Spleen (tissue), 11 donors: Measurements from ENCODE around the gene SEC24B. TPM values are rescaled to one million over a fixed set of nuclear protein-coding genes. Genes with fewer than 3 reads are reported as not detected.

Experiments used
- DNase-seq: peaks from one replicate; pipeline ENCODE4 v3.0.0-alpha.2; 2020
- H3K27ac ChIP-seq, 8 donors: fragments of 200-600 bp; sonication (generic) in 7 of 8; 1 replicate in 4 of 8; 2 replicates in 4 of 8; pipeline versions ENCODE4 v1.5.0 to v1.8.0; 2016 to 2021; ENCODE audit warnings: inconsistent platforms in 4 of 8, mild to moderate bottlenecking in 4 of 8, moderate library complexity in 1 of 8
- H3K27me3 ChIP-seq, 7 donors: fragments of 200-600 bp; sonication (generic) in 6 of 7; replicated peaks in 1 of 7; 1 replicate in 4 of 7; 2 replicates in 3 of 7; pipeline versions ENCODE4 v1.5.0 to v1.8.0; 2016 to 2021; ENCODE audit warnings: inconsistent platforms in 3 of 7, mild to moderate bottlenecking in 1 of 7
- H3K36me3 ChIP-seq, 6 donors: fragments of 200-600 bp; sonication (generic) in 5 of 6; 1 replicate in 4 of 6; 2 replicates in 2 of 6; pipeline versions ENCODE4 v1.5.0 to v1.8.0; 2016 to 2021; ENCODE audit warnings: inconsistent platforms in 2 of 6
- H3K4me1 ChIP-seq, 6 donors: fragments of 200-600 bp; sonication (generic) in 5 of 6; 1 replicate in 3 of 6; 2 replicates in 3 of 6; pipeline versions ENCODE4 v1.5.0 to v1.8.0; 2016 to 2021; ENCODE audit warnings: inconsistent platforms in 3 of 6
- H3K4me3 ChIP-seq, 8 donors: fragments of 200-600 bp; sonication (generic) in 7 of 8; 1 replicate in 4 of 8; 2 replicates in 4 of 8; pipeline versions ENCODE4 v1.5.0 to v1.8.0; 2016 to 2021; ENCODE audit warnings: inconsistent platforms in 4 of 8, mild to moderate bottlenecking in 4 of 8, moderate library complexity in 2 of 8
- H3K9me3 ChIP-seq, 8 donors: fragments of 200-600 bp; sonication (generic) in 7 of 8; 1 replicate in 4 of 8; 2 replicates in 4 of 8; pipeline versions ENCODE4 v1.5.0 to v1.8.0; 2016 to 2021; ENCODE audit warnings: inconsistent platforms in 4 of 8
- POLR2A ChIP-seq, 3 donors: fragments of 450-650 bp; IDR thresholded peaks; one replicate each; pipeline ENCODE4 v1.5.1; 2017; ENCODE audit warnings: antibody characterized with exemption in 3 of 3, mild to moderate bottlenecking in 1 of 3
- POLR2AphosphoS5 ChIP-seq, 3 donors: sonication (generic); formaldehyde crosslinking; IDR thresholded peaks; one replicate each; pipeline ENCODE4 v1.5.1; 2017; ENCODE audit warnings: antibody characterized with exemption in 3 of 3
- WGBS, 5 donors: extraction: QIAGEN DNeasy Blood & Tissue Kit in 3 of 5; methylation state at CpG; one replicate each; pipeline versions ENCODE4 v1.1.5 to v1.1.7; 2013 to 2018; 5-methylcytosine and 5-hydroxymethylcytosine counted together
- intact Hi-C: fragments of 100-400 bp; cut with DNase I; formaldehyde crosslinking; loops from one replicate; pipeline ENCODE4 v1.15.0; 2023; ENCODE audit warnings: low total_unique reads
- polyA plus RNA-seq, 3 donors: library from polyadenylated mRNA; stranded (reverse); fragments of 200-250 nt; gene quantifications; one replicate each; pipeline ENCODE4 v1.2.1, GENCODE V29; 2013
- total RNA-seq, 7 donors: library from RNA; depleted of rRNA in 3 of 7; stranded (reverse); fragments of >200 nt in 3 of 7; fragmentation: NEBNext Ultra II Directional in 4 of 7; extraction: Animal tissue kit (Norgen Biotek cat#: 25700) in 4 of 7; gene quantifications; one replicate each; pipeline versions ENCODE4 v1.1.0 to v1.2.1, GENCODE V29; 2016 to 2021
- TF ChIP-seq, protein P1 (sequence below), 11 experiments: fragments of 200-600 bp in 7 of 11; fragments of 450-650 bp in 4 of 11; sonication (generic) in 4 of 11; IDR thresholded peaks in 8 of 11; conservative IDR thresholded peaks in 3 of 11; 1 replicate in 7 of 11; 2 replicates in 4 of 11; pipeline versions ENCODE4 v1.4.0 to v1.8.0; 2016 to 2021; ENCODE audit warnings: antibody characterized with exemption in 11 of 11, inconsistent platforms in 4 of 11, mild to moderate bottlenecking in 1 of 11
- donor health status: healthy with polysubstance abuse.
- donor health status: DM: no; HTN: no; CAD: no; lungs with moderate emphysema.
- donor health status: DM: no; HTN: no; CAD: no.
- donor health status: Bipolar disorder and iron deficiency.
- donor health status: healthy.
- donor health status: DM: no; HTN: no; CAD: no.
- donor health status: DM: yes; HTN: yes; CAD: no.

The SEC24B gene
- total and polyA plus RNA-seq, 10 donors, result 7.1 to 42.9 (median 32.4) TPM

DNA sequence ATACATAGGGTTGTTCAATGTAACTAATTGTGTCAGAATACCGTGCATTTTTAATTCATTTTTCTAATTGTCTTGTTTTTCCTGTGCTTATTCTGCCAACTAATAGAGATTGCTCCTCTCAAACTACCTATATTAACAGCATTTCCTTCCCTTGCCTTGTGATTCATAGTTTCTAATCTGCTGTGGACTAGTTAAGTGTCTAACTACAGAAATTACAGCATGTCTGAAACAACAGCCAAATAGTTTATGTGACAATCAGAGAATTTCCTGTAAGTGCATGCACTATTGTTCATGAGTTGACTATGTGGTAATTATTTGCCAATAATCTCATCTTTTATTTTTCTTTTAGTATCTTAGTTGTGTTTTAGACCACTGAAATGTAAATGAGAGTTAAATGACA lies 4.1 kb upstream of the SEC24B start:
- no peak overlapping the region for H3K4me3 ChIP-seq
- WGBS, 5 donors, result 60 to 85% (median 73%) methylated on average over 1 of the region's 1 CpG
- DNase-seq, result no peak
- intact Hi-C loops, result loop anchor here (5.0 to 10.0 kb wide), 2 partner anchors 305 to 393 kb away; partner anchors contain the start of gene PLA2G12A
- H3K9me3 ChIP-seq, result no peaks in the 10 kb centered on the region
- H3K27ac ChIP-seq, result no peak overlapping the region
- H3K27me3 ChIP-seq, result no peaks in the 10 kb centered on the region
- TF ChIP-seq, protein P1, sequence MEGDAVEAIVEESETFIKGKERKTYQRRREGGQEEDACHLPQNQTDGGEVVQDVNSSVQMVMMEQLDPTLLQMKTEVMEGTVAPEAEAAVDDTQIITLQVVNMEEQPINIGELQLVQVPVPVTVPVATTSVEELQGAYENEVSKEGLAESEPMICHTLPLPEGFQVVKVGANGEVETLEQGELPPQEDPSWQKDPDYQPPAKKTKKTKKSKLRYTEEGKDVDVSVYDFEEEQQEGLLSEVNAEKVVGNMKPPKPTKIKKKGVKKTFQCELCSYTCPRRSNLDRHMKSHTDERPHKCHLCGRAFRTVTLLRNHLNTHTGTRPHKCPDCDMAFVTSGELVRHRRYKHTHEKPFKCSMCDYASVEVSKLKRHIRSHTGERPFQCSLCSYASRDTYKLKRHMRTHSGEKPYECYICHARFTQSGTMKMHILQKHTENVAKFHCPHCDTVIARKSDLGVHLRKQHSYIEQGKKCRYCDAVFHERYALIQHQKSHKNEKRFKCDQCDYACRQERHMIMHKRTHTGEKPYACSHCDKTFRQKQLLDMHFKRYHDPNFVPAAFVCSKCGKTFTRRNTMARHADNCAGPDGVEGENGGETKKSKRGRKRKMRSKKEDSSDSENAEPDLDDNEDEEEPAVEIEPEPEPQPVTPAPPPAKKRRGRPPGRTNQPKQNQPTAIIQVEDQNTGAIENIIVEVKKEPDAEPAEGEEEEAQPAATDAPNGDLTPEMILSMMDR (IDR thresholded peaks at IDR 0.05 in 8 of 11, conservative IDR thresholded peaks at IDR 0.05 in 3 of 11), result no peak
- TF ChIP-seq POLR2A (IDR thresholded peaks at IDR 0.05) (no peak), POLR2AphosphoS5 (IDR thresholded peaks at IDR 0.05) (no peak)
- peaks cover 6 to 19% (median 15%) of the 10 kb centered on the region in 6 donors for H3K4me1 ChIP-seq
- H3K36me3 ChIP-seq, result peaks cover 0 to 4% (median 0%) of the 10 kb centered on the region in 6 donors

DNA sequence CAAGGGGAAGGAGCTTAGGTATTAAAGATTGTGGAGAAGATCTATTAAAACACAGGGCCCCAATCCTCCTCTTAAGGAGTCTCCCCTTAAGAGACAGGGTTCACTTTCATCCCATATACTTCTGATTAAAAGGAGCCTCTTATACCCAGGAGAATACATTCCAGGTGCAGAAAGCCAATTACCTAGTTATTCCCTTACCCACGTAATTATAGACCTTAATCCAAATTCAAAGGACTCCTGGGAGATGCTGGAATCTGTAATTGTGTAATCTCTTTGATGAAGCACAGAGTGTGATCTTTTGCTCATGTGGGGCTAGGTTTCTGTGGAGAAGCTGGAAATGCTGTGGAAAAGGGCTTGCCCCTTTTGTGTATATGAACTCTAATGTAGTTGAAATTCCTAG lies 1.4 kb upstream of the SEC24B start:
- DNase-seq, result no peak
- H3K36me3 ChIP-seq, result peaks cover 0 to 4% (median 0%) of the 10 kb centered on the region in 6 donors
- intact Hi-C loops, result loop anchor here (5.0 kb wide), 1 partner anchor 120 kb away; no protein-coding TSS in a partner anchor

DNA sequence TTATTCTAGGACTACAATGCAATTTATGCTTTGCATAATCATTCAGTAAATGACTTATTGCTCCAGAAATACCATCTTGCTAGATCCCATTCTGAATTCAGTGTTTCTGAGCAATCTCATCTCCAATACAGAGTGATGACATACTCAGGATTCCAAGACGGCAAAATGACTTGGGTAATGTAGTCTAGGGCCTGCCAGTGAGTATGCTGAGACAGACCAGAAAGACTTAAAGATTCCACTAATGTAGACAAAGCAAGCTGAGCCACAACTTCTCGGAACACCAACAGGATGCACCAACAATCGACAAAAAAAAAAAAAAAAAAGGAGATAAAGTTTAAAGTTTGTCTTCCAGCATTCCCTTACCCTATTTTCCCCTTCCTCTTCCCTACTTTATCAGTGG lies 919 bp upstream of the SEC24B start:
- peak overlapping the region; percentile 92 to 98 (median 96) for H3K27ac ChIP-seq
- H3K36me3 ChIP-seq, result peaks cover 0 to 4% (median 0%) of the 10 kb centered on the region in 6 donors
- H3K4me1 ChIP-seq, result peaks cover 28 to 51% (median 47%) of the 10 kb centered on the region in 6 donors
- intact Hi-C loops, result loop anchor here (5.0 kb wide), 1 partner anchor 120 kb away; no protein-coding TSS in a partner anchor
- H3K4me3 ChIP-seq, result peak overlapping the region; percentile 70 to 90 (median 75)
- no peaks in the 10 kb centered on the region for H3K27me3 ChIP-seq
- TF ChIP-seq POLR2A (IDR thresholded peaks at IDR 0.05), result no peak
- DNase-seq, result no peak
- WGBS, 5 donors, result 11 to 21% (median 17%) methylated on average over 3 of the region's 3 CpGs
- no peaks in the 10 kb centered on the region for H3K9me3 ChIP-seq

More for the DNA sequence above, 1.4 kb upstream of the SEC24B start:
- no peaks in the 10 kb centered on the region for H3K9me3 ChIP-seq
- H3K27ac ChIP-seq, result peak overlapping the region; percentile 92 to 98 (median 96)
- H3K27me3 ChIP-seq, result no peaks in the 10 kb centered on the region
- TF ChIP-seq POLR2AphosphoS5 (IDR thresholded peaks at IDR 0.05) (no peak), POLR2A (IDR thresholded peaks at IDR 0.05) (no peak)
- TF ChIP-seq, protein P1 (IDR thresholded peaks at IDR 0.05 in 8 of 11, conservative IDR thresholded peaks at IDR 0.05 in 3 of 11), result no peak
- peaks cover 26 to 46% (median 42%) of the 10 kb centered on the region in 6 donors for H3K4me1 ChIP-seq
- WGBS, 5 donors, result 88 to 100% (median 97%) methylated on average over 1 of the region's 1 CpG
- peak overlapping the region in 1 of 8 donors; percentile 90 for H3K4me3 ChIP-seq

DNA sequence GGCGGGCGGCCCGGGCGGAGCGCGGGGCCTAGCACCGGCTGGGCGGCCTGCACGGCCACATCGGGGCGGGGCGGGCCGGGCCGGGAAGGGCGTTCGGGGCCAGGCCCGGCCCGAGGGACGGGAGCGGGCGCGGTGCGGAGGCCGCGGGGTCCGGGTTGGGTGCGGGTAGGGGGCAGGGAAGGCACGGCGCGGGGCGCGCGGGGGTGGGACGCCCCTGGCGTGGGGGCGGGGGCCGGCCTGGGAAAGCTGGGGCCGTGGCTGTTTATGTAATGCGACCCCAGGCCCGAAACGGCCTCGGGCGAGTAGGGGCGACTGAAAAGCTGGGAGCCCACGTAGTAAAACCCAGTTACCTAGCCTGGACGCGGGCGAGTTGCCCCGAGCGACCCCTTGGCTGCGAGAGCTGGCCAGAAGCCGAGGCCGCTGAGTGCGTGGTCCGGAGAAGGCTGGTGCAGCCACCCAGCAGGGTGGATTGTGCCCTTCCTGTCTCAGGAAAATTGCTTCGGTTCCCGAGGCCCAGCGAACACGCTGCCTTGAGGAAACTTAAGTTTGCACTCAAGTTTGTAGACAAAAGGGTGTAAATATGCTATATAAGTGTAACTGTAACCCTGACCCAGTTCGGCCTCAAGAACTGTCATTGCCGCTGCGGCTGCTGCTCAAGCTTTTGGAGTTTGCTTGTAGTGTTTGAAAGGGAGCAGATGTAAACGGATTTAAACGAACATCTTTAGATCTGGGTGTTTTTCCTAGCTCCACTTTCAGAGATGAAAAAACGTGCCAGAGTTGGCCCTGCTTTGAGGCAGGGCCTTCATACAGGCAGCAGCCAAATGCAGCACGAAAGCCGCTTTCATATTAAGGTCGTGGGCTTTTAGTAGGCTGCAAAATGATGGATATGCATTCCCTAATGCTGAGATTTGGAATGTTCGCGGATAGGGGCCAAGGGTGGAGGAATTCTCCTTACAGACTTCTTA lies 674 bp downstream of the SEC24B start:
- Histone ChIP-seq H3K4me1 (peaks cover 28 to 67% (median 63%) of the 10 kb centered on the region in 6 donors), H3K36me3 (peaks cover 0 to 4% (median 0%) of the 10 kb centered on the region in 6 donors), H3K27ac (peak overlapping the region; percentile 92 to 98 (median 96)), H3K9me3 (no peaks in the 10 kb centered on the region), H3K4me3 (peak overlapping the region; percentile 70 to 90 (median 75)), H3K27me3 (no peaks in the 10 kb centered on the region)
- 2 to 4% (median 2%) methylated on average over 23 to 70 of the region's 70 CpGs for WGBS, 5 donors
- TF ChIP-seq POLR2AphosphoS5 (IDR thresholded peaks at IDR 0.05), result peak in 2 of 3 donors; percentile 11 to 36
- no peak for TF ChIP-seq POLR2A (IDR thresholded peaks at IDR 0.05)
- intact Hi-C loops, result loop anchor here (5.0 kb wide), 1 partner anchor 118 kb away; no protein-coding TSS in a partner anchor
- DNase-seq, result no peak
